Measurements from ENCODE around the gene OCEL1.

OCEL1 gene

GRCh38 chr19:17220207-17220758 lies 5.7 kb upstream of the OCEL1 start:
- Histone ChIP-seq H3K36me3 (ENCODE audit: insufficient read depth, insufficient read length, low read length) (peaks cover 35% of the 10 kb centered on the region), H3K9me3 (ENCODE audit: insufficient read depth, low read length) (no peaks in the 10 kb centered on the region), H3K4me3 (ENCODE audit: insufficient read length, low read depth) (no peak overlapping the region), H3K27me3 (ENCODE audit: insufficient read depth, insufficient read length) (peaks cover 2% of the 10 kb centered on the region), H3K9ac (ENCODE audit: insufficient read length, low read depth) (peak overlapping the region; percentile 63), H3K4me1 (ENCODE audit: insufficient read depth, insufficient read length) (peaks cover 11% of the 10 kb centered on the region)
- no peak for DNase-seq (ENCODE audit: low read depth, low spot score)
- TF ChIP-seq SUZ12 (IDR thresholded peaks at IDR 0.05; ENCODE audit: extremely low read depth, insufficient read depth, insufficient read length) (no peak), ZNF274 (IDR thresholded peaks at IDR 0.05; ENCODE audit: low read depth, low read length) (no peak), YY1 (IDR thresholded peaks at IDR 0.05; ENCODE audit: insufficient read depth, insufficient read length) (no peak)

GRCh38 chr19:17225053-17225452 lies 973 bp upstream of the OCEL1 start:
- Histone ChIP-seq H3K9ac (ENCODE audit: insufficient read length, low read depth) (no peak overlapping the region), H3K9me3 (ENCODE audit: insufficient read depth, low read length) (no peaks in the 10 kb centered on the region), H3K4me3 (ENCODE audit: insufficient read length, low read depth) (no peak overlapping the region), H3K4me1 (ENCODE audit: insufficient read depth, insufficient read length) (peaks cover 15% of the 10 kb centered on the region), H3K27me3 (ENCODE audit: insufficient read depth, insufficient read length) (peaks cover 2% of the 10 kb centered on the region), H3K36me3 (ENCODE audit: insufficient read depth, insufficient read length, low read length) (peaks cover 16% of the 10 kb centered on the region)
- DNase-seq (ENCODE audit: low read depth, low spot score), result no peak
- TF ChIP-seq SUZ12 (IDR thresholded peaks at IDR 0.05; ENCODE audit: extremely low read depth, insufficient read depth, insufficient read length) (no peak), YY1 (IDR thresholded peaks at IDR 0.05; ENCODE audit: insufficient read depth, insufficient read length) (no peak), ZNF274 (IDR thresholded peaks at IDR 0.05; ENCODE audit: low read depth, low read length) (no peak)

- DNase-seq (ENCODE audit: low read depth, low spot score), result no peak
- no peak overlapping the region for H3K4me3 ChIP-seq (ENCODE audit: insufficient read length, low read depth)
- H3K9me3 ChIP-seq (ENCODE audit: insufficient read depth, low read length), result no peaks in the 10 kb centered on the region
- H3K27me3 ChIP-seq (ENCODE audit: insufficient read depth, insufficient read length), result peaks cover 2% of the 10 kb centered on the region
- peaks cover 10% of the 10 kb centered on the region for H3K4me1 ChIP-seq (ENCODE audit: insufficient read depth, insufficient read length)
- H3K36me3 ChIP-seq (ENCODE audit: insufficient read depth, insufficient read length, low read length), result peaks cover 37% of the 10 kb centered on the region
- TF ChIP-seq YY1 (IDR thresholded peaks at IDR 0.05; ENCODE audit: insufficient read depth, insufficient read length) (no peak), SUZ12 (IDR thresholded peaks at IDR 0.05; ENCODE audit: extremely low read depth, insufficient read depth, insufficient read length) (no peak), ZNF274 (IDR thresholded peaks at IDR 0.05; ENCODE audit: low read depth, low read length) (no peak)
- H3K9ac ChIP-seq (ENCODE audit: insufficient read length, low read depth), result peak overlapping the region; percentile 74
These were observed 1.9 kb downstream of the OCEL1 start for GRCh38 chr19:17227798-17228367.

DNA sequence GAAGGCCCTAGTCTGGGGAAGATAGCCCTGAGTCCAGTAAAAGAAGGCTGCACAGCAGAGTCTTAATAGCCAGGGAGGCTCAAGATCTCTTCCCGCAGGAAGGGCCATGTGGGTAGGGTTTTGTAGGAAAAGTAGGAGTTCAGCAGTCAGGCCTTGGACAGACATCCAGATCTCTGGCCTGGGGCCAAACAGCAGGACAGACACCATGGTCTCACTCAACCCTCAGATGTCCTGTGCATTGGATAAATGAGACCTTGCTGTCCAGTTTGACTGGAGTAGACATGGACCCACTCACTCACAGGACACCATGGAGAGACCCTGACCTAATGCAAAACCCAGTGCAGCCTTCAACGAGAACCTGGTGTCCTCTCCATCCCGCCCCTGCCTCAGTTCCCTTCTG lies 3.9 kb downstream of the OCEL1 start:
- TF ChIP-seq YY1 (IDR thresholded peaks at IDR 0.05; ENCODE audit: insufficient read depth, insufficient read length) (no peak), SUZ12 (IDR thresholded peaks at IDR 0.05; ENCODE audit: extremely low read depth, insufficient read depth, insufficient read length) (no peak), ZNF274 (IDR thresholded peaks at IDR 0.05; ENCODE audit: low read depth, low read length) (no peak)
- no peak overlapping the region for H3K9ac ChIP-seq (ENCODE audit: insufficient read length, low read depth)
- peaks cover 50% of the 10 kb centered on the region for H3K36me3 ChIP-seq (ENCODE audit: insufficient read depth, insufficient read length, low read length)
- H3K4me1 ChIP-seq (ENCODE audit: insufficient read depth, insufficient read length), result peaks cover 10% of the 10 kb centered on the region
- H3K4me3 ChIP-seq (ENCODE audit: insufficient read length, low read depth), result no peak overlapping the region
- DNase-seq (ENCODE audit: low read depth, low spot score), result no peak
- no peaks in the 10 kb centered on the region for H3K9me3 ChIP-seq (ENCODE audit: insufficient read depth, low read length)
- H3K27me3 ChIP-seq (ENCODE audit: insufficient read depth, insufficient read length), result peaks cover 2% of the 10 kb centered on the region

DNA sequence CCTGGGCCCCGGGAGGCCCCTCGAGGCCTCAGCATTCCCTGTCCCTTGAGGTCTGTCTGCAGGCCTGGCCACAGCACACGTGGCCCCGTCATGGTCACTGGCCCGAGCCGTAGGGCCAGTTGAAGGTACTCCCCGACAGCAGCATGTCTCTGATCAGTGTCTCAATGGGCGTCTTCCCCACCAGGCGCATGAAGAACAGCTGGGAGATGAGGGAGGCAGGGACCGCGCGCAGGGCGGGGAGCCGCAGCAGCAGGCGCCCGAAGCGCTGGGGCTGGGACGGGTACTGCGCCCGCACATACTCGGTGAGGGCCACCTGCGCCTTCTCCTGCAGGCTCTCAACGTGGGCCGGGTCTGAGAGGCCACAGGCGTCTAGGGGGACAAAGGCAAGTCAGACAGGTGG lies 6.2 kb downstream of the OCEL1 start:
- DNase-seq (ENCODE audit: low read depth, low spot score), result no peak
- TF ChIP-seq ZNF274 (IDR thresholded peaks at IDR 0.05; ENCODE audit: low read depth, low read length) (no peak), YY1 (IDR thresholded peaks at IDR 0.05; ENCODE audit: insufficient read depth, insufficient read length) (no peak), SUZ12 (IDR thresholded peaks at IDR 0.05; ENCODE audit: extremely low read depth, insufficient read depth, insufficient read length) (no peak)
- H3K9ac ChIP-seq (ENCODE audit: insufficient read length, low read depth), result no peak overlapping the region
- H3K4me1 ChIP-seq (ENCODE audit: insufficient read depth, insufficient read length), result peaks cover 12% of the 10 kb centered on the region
- no peaks in the 10 kb centered on the region for H3K27me3 ChIP-seq (ENCODE audit: insufficient read depth, insufficient read length)
- H3K36me3 ChIP-seq (ENCODE audit: insufficient read depth, insufficient read length, low read length), result peaks cover 60% of the 10 kb centered on the region
- no peak overlapping the region for H3K4me3 ChIP-seq (ENCODE audit: insufficient read length, low read depth)
- no peaks in the 10 kb centered on the region for H3K9me3 ChIP-seq (ENCODE audit: insufficient read depth, low read length)

- no peaks in the 10 kb centered on the region for H3K9me3 ChIP-seq (ENCODE audit: insufficient read depth, low read length)
- peaks cover 62% of the 10 kb centered on the region for H3K36me3 ChIP-seq (ENCODE audit: insufficient read depth, insufficient read length, low read length)
- H3K4me1 ChIP-seq (ENCODE audit: insufficient read depth, insufficient read length), result peaks cover 2% of the 10 kb centered on the region
- H3K4me3 ChIP-seq (ENCODE audit: insufficient read length, low read depth), result peak overlapping the region; percentile 88
- no peak for DNase-seq (ENCODE audit: low read depth, low spot score)
- H3K27me3 ChIP-seq (ENCODE audit: insufficient read depth, insufficient read length), result no peaks in the 10 kb centered on the region
- TF ChIP-seq YY1 (IDR thresholded peaks at IDR 0.05; ENCODE audit: insufficient read depth, insufficient read length) (no peak), SUZ12 (IDR thresholded peaks at IDR 0.05; ENCODE audit: extremely low read depth, insufficient read depth, insufficient read length) (no peak), ZNF274 (IDR thresholded peaks at IDR 0.05; ENCODE audit: low read depth, low read length) (no peak)
- peak overlapping the region; percentile 97 for H3K9ac ChIP-seq (ENCODE audit: insufficient read length, low read depth)
These were observed 8.9 kb downstream of the OCEL1 start for GRCh38 chr19:17234911-17235299.

DNA sequence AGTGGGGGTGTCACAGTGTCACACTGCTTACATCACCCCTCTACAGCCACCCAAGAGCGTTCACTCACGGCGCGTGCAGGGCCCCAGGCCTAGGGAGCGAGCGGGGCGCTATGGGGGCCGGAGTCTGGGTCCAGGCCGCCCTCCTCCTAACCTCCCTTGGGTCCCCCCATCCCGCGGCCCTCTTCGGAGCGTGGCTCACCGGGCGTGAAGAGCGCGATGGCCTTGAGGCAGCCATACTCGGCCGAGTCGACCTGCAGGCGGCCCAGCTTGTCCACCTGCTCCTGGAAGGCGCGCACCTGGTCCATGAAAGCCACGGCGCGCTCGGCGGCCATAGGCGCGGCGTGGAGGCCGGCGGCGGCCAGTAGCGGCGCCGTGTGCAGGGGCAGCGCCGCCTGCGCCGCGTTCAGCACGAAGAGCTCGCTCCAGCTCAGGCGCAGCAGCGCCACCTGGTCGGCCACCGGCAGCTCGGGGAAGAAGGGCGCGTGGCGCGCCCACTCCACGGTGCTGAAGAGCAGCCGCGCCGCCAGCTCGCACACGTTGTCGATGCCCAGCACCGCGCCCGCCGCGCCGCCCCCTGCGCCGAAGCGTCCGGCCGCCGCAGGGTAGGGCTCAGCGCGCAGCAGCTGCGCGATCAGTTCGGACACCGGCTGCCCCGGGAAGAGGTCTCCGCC lies 9.4 kb downstream of the OCEL1 start:
- Histone ChIP-seq H3K4me3 (ENCODE audit: insufficient read length, low read depth) (peak overlapping the region; percentile 88), H3K9me3 (ENCODE audit: insufficient read depth, low read length) (no peaks in the 10 kb centered on the region), H3K9ac (ENCODE audit: insufficient read length, low read depth) (peak overlapping the region; percentile 97), H3K27me3 (ENCODE audit: insufficient read depth, insufficient read length) (no peaks in the 10 kb centered on the region), H3K4me1 (ENCODE audit: insufficient read depth, insufficient read length) (peaks cover 3% of the 10 kb centered on the region), H3K36me3 (ENCODE audit: insufficient read depth, insufficient read length, low read length) (peaks cover 61% of the 10 kb centered on the region)
- DNase-seq (ENCODE audit: low read depth, low spot score), result no peak
- no peak for TF ChIP-seq SUZ12 (IDR thresholded peaks at IDR 0.05; ENCODE audit: extremely low read depth, insufficient read depth, insufficient read length)
- TF ChIP-seq ZNF274 (IDR thresholded peaks at IDR 0.05; ENCODE audit: low read depth, low read length), result no peak
- no peak for TF ChIP-seq YY1 (IDR thresholded peaks at IDR 0.05; ENCODE audit: insufficient read depth, insufficient read length)
